Measurements from ENCODE around the gene ANGPTL7. TPM values are rescaled to one million over a fixed set of nuclear protein-coding genes. Genes with fewer than 3 reads are reported as not detected.

ANGPTL7 gene
- total RNA-seq, 1 experiment from 2014 or later, result not detected

GRCh38 chr1:11147197-11147770 is 41.9 kb upstream of the ANGPTL7 start:
- intact Hi-C loops (cut with micrococcal nuclease; ENCODE audit: unreplicated experiment), result no loop called here
- DNase-seq (ENCODE audit: low spot score), result no peak
- Histone ChIP-seq H3K9me3 (ENCODE audit: low read depth, low read length, poor library complexity, severe bottlenecking) (no peaks in the 10 kb centered on the region), H3K4me3 (ENCODE audit: low read depth, low read length, poor library complexity, severe bottlenecking) (no peak overlapping the region), H3K27ac (ENCODE audit: low read depth, low read length, poor library complexity, severe bottlenecking) (no peak overlapping the region), H3K27me3 (replicated peaks; ENCODE audit: insufficient read depth, low read depth, low read length, poor library complexity) (no peaks in the 10 kb centered on the region), H3K4me1 (ENCODE audit: insufficient read depth, low read length, poor library complexity, severe bottlenecking) (no peaks in the 10 kb centered on the region), H3K36me3 (ENCODE audit: insufficient read depth, low read length, poor library complexity, severe bottlenecking) (peaks cover 30% of the 10 kb centered on the region)
- CTCF ChIA-PET, result no interaction called here
- no TSS peak for BruUV-seq (replicated peaks)
- POLR2A ChIA-PET (ENCODE audit: low non-redundant PET), result no interaction called here
- TF ChIP-seq, protein P1, sequence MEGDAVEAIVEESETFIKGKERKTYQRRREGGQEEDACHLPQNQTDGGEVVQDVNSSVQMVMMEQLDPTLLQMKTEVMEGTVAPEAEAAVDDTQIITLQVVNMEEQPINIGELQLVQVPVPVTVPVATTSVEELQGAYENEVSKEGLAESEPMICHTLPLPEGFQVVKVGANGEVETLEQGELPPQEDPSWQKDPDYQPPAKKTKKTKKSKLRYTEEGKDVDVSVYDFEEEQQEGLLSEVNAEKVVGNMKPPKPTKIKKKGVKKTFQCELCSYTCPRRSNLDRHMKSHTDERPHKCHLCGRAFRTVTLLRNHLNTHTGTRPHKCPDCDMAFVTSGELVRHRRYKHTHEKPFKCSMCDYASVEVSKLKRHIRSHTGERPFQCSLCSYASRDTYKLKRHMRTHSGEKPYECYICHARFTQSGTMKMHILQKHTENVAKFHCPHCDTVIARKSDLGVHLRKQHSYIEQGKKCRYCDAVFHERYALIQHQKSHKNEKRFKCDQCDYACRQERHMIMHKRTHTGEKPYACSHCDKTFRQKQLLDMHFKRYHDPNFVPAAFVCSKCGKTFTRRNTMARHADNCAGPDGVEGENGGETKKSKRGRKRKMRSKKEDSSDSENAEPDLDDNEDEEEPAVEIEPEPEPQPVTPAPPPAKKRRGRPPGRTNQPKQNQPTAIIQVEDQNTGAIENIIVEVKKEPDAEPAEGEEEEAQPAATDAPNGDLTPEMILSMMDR (conservative IDR thresholded peaks at IDR 0.05; ENCODE audit: low read depth, low read length), result no peak
- TF ChIP-seq EZH2 (IDR thresholded peaks at IDR 0.05; ENCODE audit: borderline replicate concordance, low read depth, low read length, poor library complexity, severe bottlenecking), result no peak

DNA sequence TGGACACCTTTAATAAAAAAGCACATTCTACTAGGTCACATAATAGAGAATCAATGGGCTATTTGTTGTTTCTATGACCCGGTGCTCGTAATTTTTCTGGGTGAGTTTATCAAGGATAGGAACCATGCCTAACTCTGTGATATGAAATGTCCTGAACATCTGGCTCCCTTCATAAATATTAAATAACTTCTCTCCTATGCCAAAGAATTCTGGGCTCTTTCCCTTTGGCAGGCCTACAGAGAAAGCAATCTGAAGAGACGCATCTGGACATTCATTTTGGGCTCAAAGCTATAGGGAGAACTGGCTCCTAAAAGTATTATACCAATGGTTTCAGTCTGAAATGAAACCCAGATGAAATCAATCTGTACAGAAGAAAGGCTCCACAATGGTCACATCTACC is 38.8 kb upstream of the ANGPTL7 start:
- intact Hi-C loops (cut with micrococcal nuclease; ENCODE audit: unreplicated experiment), result no loop called here
- H3K36me3 ChIP-seq (ENCODE audit: insufficient read depth, low read length, poor library complexity, severe bottlenecking), result peaks cover 30% of the 10 kb centered on the region
- DNase-seq (ENCODE audit: low spot score), result no peak
- H3K4me1 ChIP-seq (ENCODE audit: insufficient read depth, low read length, poor library complexity, severe bottlenecking), result no peaks in the 10 kb centered on the region
- CTCF ChIA-PET, result no interaction called here
- TF ChIP-seq, protein P1 (conservative IDR thresholded peaks at IDR 0.05; ENCODE audit: low read depth, low read length), result no peak
- TF ChIP-seq EZH2 (IDR thresholded peaks at IDR 0.05; ENCODE audit: borderline replicate concordance, low read depth, low read length, poor library complexity, severe bottlenecking), result no peak
- no peak overlapping the region for H3K27ac ChIP-seq (ENCODE audit: low read depth, low read length, poor library complexity, severe bottlenecking)
- no peak overlapping the region for H3K4me3 ChIP-seq (ENCODE audit: low read depth, low read length, poor library complexity, severe bottlenecking)
- POLR2A ChIA-PET (ENCODE audit: low non-redundant PET), result no interaction called here
- H3K27me3 ChIP-seq (replicated peaks; ENCODE audit: insufficient read depth, low read depth, low read length, poor library complexity), result no peaks in the 10 kb centered on the region
- BruUV-seq (replicated peaks), result no TSS peak
- no peaks in the 10 kb centered on the region for H3K9me3 ChIP-seq (ENCODE audit: low read depth, low read length, poor library complexity, severe bottlenecking)

- no peak for TF ChIP-seq EZH2 (IDR thresholded peaks at IDR 0.05; ENCODE audit: borderline replicate concordance, low read depth, low read length, poor library complexity, severe bottlenecking)
- TF ChIP-seq, protein P1 (conservative IDR thresholded peaks at IDR 0.05; ENCODE audit: low read depth, low read length), result no peak
- no peak overlapping the region for H3K4me3 ChIP-seq (ENCODE audit: low read depth, low read length, poor library complexity, severe bottlenecking)
- H3K9me3 ChIP-seq (ENCODE audit: low read depth, low read length, poor library complexity, severe bottlenecking), result no peaks in the 10 kb centered on the region
- CTCF ChIA-PET, result no interaction called here
- H3K36me3 ChIP-seq (ENCODE audit: insufficient read depth, low read length, poor library complexity, severe bottlenecking), result peaks cover 30% of the 10 kb centered on the region
- no peaks in the 10 kb centered on the region for H3K4me1 ChIP-seq (ENCODE audit: insufficient read depth, low read length, poor library complexity, severe bottlenecking)
- no peak for DNase-seq (ENCODE audit: low spot score)
- POLR2A ChIA-PET (ENCODE audit: low non-redundant PET), result no interaction called here
- intact Hi-C loops (cut with micrococcal nuclease; ENCODE audit: unreplicated experiment), result no loop called here
- no TSS peak for BruUV-seq (replicated peaks)
- H3K27me3 ChIP-seq (replicated peaks; ENCODE audit: insufficient read depth, low read depth, low read length, poor library complexity), result no peaks in the 10 kb centered on the region
- H3K27ac ChIP-seq (ENCODE audit: low read depth, low read length, poor library complexity, severe bottlenecking), result no peak overlapping the region
Observed at GRCh38 chr1:11151114-11151513, 38.0 kb upstream of the ANGPTL7 start.

Measured in A673 (cell line).